ENCODE measurements around the gene KLF12. TPM values are rescaled to one million over a fixed set of nuclear protein-coding genes. Genes with fewer than 3 reads are reported as not detected.

The KLF12 gene
- total RNA-seq, 2 donors from 2014 or later, result 19.9 to 23.8 TPM

DNA sequence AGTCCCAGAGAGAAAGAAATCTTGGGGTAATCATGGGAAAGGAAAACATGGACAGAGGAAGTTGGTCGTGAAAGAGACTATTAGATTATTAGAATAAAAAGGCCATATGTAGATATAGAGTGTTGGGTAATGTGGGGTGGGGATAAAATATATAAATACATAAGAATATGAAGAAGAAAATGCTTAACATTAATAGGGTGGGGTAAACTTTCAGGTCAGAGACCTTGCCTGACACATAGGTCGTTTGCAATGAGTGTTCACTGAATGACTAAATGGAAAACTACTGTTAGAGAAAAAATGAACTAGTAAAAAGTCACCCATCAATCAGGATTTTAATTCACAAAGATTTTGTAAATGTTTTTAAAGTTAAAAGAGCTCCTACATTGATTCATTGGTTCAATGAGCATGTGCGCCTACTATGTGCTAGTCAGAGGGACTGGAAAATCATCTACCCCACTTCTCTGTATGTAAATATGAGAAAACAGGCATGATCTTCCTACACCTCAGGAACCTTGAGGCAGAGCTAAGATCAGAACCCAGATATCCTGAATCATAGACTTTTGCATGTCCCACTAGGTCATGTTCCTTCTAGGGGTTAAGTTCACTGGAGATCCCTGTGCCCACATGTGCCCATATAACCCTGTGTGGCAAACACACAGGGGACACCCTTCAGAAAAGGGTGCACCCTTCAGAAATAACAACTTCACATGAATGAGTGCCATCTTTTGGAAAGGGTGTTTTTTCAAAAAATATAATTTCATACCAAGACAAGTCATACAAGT, 24.6 kb upstream of the KLF12 start:
- no peak overlapping the region for H3K4me3 ChIP-seq
- H3K9me3 ChIP-seq, result no peaks in the 10 kb centered on the region
- no peak overlapping the region for H3K27ac ChIP-seq
- H3K27me3 ChIP-seq (replicated peaks; ENCODE audit: insufficient read depth), result no peaks in the 10 kb centered on the region
- H3K4me1 ChIP-seq (ENCODE audit: control insufficient read depth in 1 of 2, low read depth in 2 of 2), result no peaks in the 10 kb centered on the region
- DNase-seq (ENCODE audit: low spot score), result no peak
- no peak for TF ChIP-seq CTCF (IDR thresholded peaks at IDR 0.05)
- no peaks in the 10 kb centered on the region for H3K36me3 ChIP-seq
- ATAC-seq (ENCODE audit: insufficient number of reproducible peaks, low FRiP score, low read depth), result no peak

- no peak for TF ChIP-seq CTCF (IDR thresholded peaks at IDR 0.05)
- no peak for ATAC-seq (ENCODE audit: insufficient number of reproducible peaks, low FRiP score, low read depth)
- no peak for DNase-seq (ENCODE audit: low spot score)
- H3K27ac ChIP-seq, result no peak overlapping the region
- H3K27me3 ChIP-seq (replicated peaks; ENCODE audit: insufficient read depth), result no peaks in the 10 kb centered on the region
- no peak overlapping the region for H3K4me3 ChIP-seq
- no peaks in the 10 kb centered on the region for H3K36me3 ChIP-seq
- no peaks in the 10 kb centered on the region for H3K9me3 ChIP-seq
- H3K4me1 ChIP-seq (ENCODE audit: control insufficient read depth in 1 of 2, low read depth in 2 of 2), result no peaks in the 10 kb centered on the region
Observed at GRCh38 chr13:74158028-74158427, 23.8 kb upstream of the KLF12 start.

DNA sequence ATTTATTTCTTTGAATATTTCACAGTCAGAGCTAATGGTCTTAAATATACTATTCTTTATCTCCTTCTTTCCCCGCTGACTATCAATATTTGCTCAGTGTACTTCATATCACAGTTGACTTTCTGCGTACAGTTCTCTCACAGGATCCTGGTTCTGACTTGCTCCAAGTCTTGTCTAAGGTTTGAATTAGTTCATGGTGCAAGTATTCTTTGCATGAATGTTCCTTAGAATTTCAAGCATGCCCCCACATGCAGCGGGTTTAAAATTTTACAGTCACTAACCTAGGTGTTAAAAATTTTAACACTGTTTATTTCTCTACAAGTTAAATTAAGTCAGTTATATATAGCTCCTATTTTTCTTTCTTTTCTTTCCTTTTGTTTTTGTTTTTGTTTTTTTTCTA, 20.8 kb upstream of the KLF12 start:
- Histone ChIP-seq H3K27ac (no peak overlapping the region), H3K36me3 (no peaks in the 10 kb centered on the region), H3K4me1 (ENCODE audit: control insufficient read depth in 1 of 2, low read depth in 2 of 2) (no peaks in the 10 kb centered on the region), H3K4me3 (no peak overlapping the region), H3K9me3 (no peaks in the 10 kb centered on the region), H3K27me3 (replicated peaks; ENCODE audit: insufficient read depth) (no peaks in the 10 kb centered on the region)
- no peak for TF ChIP-seq CTCF (IDR thresholded peaks at IDR 0.05)
- ATAC-seq (ENCODE audit: insufficient number of reproducible peaks, low FRiP score, low read depth), result no peak
- no peak for DNase-seq (ENCODE audit: low spot score)

DNA sequence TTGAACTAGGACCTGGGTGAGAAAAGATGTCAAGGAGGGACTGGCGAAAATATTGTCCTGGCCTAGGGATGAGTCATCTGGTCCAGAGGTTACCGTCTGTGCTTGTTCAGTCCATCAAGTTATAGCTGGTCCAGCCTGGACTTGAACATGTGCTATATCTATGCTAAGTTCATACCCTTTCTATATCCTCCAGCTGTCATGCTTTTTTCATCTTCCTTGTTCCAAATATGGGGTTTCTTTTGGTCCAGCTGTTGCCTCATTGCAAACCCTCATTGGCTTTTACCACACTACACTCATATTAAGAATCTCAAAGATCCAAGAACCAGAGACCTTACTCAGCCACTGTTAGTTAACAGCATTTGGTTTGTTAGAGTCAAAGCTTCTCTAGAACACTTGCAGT, 19.1 kb upstream of the KLF12 start:
- Histone ChIP-seq H3K27me3 (replicated peaks; ENCODE audit: insufficient read depth) (no peaks in the 10 kb centered on the region), H3K4me3 (no peak overlapping the region), H3K27ac (no peak overlapping the region), H3K9me3 (no peaks in the 10 kb centered on the region), H3K36me3 (no peaks in the 10 kb centered on the region), H3K4me1 (ENCODE audit: control insufficient read depth in 1 of 2, low read depth in 2 of 2) (no peaks in the 10 kb centered on the region)
- no peak for ATAC-seq (ENCODE audit: insufficient number of reproducible peaks, low FRiP score, low read depth)
- DNase-seq (ENCODE audit: low spot score), result no peak
- TF ChIP-seq CTCF (IDR thresholded peaks at IDR 0.05), result no peak

DNA sequence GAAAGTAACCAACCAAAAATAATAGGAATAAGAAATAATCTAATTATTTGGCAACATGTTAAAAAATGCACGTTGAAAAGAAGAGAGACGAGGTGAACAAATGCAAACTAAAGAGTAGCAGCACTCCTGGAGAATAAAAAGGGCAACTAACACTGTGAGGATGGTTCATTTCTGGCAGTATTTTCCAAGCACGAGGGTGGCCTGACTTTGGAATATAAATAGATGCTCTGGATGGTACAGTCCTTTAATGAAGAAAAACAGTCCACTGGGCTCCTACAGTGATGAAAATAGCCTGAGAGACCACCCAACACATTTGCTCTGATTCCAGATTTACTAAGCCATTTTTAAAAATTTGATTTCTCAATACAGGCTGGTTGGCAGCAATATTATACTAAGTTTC, 17.7 kb upstream of the KLF12 start:
- no peaks in the 10 kb centered on the region for H3K4me1 ChIP-seq (ENCODE audit: control insufficient read depth in 1 of 2, low read depth in 2 of 2)
- no peak for TF ChIP-seq CTCF (IDR thresholded peaks at IDR 0.05)
- H3K27me3 ChIP-seq (replicated peaks; ENCODE audit: insufficient read depth), result no peaks in the 10 kb centered on the region
- H3K4me3 ChIP-seq, result no peak overlapping the region
- ATAC-seq (ENCODE audit: insufficient number of reproducible peaks, low FRiP score, low read depth), result no peak
- H3K27ac ChIP-seq, result no peak overlapping the region
- no peaks in the 10 kb centered on the region for H3K9me3 ChIP-seq
- H3K36me3 ChIP-seq, result no peaks in the 10 kb centered on the region
- DNase-seq (ENCODE audit: low spot score), result no peak
